Endothelial cell of umbilical vein (primary cell): ENCODE measurements around the gene TES. TPM values are rescaled to one million over a fixed set of nuclear protein-coding genes. Genes with fewer than 3 reads are reported as not detected.

ENCODE experiments used
- BruUV-seq: library from RNA; stranded (reverse); fragments of 400-500 nt; replicated peaks from 2 replicates; lab custom pipeline; 2021; lab: Mats Ljungman, UMichigan
- CTCF ChIA-PET: fragments of 300-600, 350-600 bp; sonication (Branson Sonifier 250); formaldehyde crosslinking; loops from one replicate; lab custom pipeline; 2021; ENCODE audit warnings: antibody characterized with exemption, inconsistent platforms; lab: Charles Lee
- POLR2A ChIA-PET: fragments of 300-600, 350-600 bp; sonication (Branson Sonifier 250); formaldehyde crosslinking; loops from one replicate; lab custom pipeline; 2021; ENCODE audit warnings: antibody characterized with exemption, inconsistent platforms; lab: Charles Lee
- DNase-seq: peaks from one replicate; pipeline ENCODE4 v3.0.0-alpha.2; 2011; ENCODE audit warnings: low read depth, low spot score
- FAIRE-seq: peaks from 2 replicates; lab custom pipeline; 2011; peaks lifted over from hg19 to GRCh38; lab: Jason Lieb, UNC
- H2AFZ ChIP-seq: 2 replicates; pipeline ENCODE4 v1.6.0; 2012; ENCODE audit warnings: low read depth, low read length, control low read depth, inconsistent platforms
- H3K27ac ChIP-seq: 2 replicates; pipeline ENCODE4 v1.5.1; 2011; ENCODE audit warnings: low read depth, mild to moderate bottlenecking, control low read depth, low read length, moderate library complexity; ENCODE audit not compliant: insufficient read depth
- H3K27me3 ChIP-seq, 2 experiments: 2 replicates each; pipeline versions ENCODE4 v1.6.0 to v1.6.1; 2011; ENCODE audit warnings: low read length in 2 of 2, mixed read lengths in 1 of 2; ENCODE audit not compliant: control insufficient read depth in 2 of 2, insufficient read depth in 2 of 2
- H3K36me3 ChIP-seq, 2 experiments: 2 replicates in 1 of 2; 3 replicates in 1 of 2; pipeline ENCODE4 v1.5.1; 2011; ENCODE audit warnings: low read length in 2 of 2, mild to moderate bottlenecking in 1 of 2, moderate library complexity in 1 of 2; ENCODE audit not compliant: control insufficient read depth in 2 of 2, insufficient read depth in 2 of 2; ENCODE audit errors: extremely low read depth in 1 of 2
- H3K4me1 ChIP-seq: 3 replicates; pipeline ENCODE4 v1.5.1; 2011; ENCODE audit warnings: mild to moderate bottlenecking, low read length; ENCODE audit not compliant: control insufficient read depth, insufficient read depth; ENCODE audit errors: extremely low read depth
- H3K4me2 ChIP-seq: 2 replicates; pipeline ENCODE4 v1.6.1; 2011; ENCODE audit warnings: low read length, control low read depth, mixed read lengths; ENCODE audit not compliant: insufficient read depth
- H3K4me3 ChIP-seq, 3 experiments: fragments of 200-600 bp in 1 of 3; sonication (generic), shearing (Covaris generic) in 1 of 3; replicated peaks in 1 of 3; 2 replicates each; pipeline ENCODE4 v1.5.1; 2011 to 2016; ENCODE audit warnings: control low read depth in 3 of 3, low read length in 3 of 3, mild to moderate bottlenecking in 2 of 3, inconsistent platforms in 1 of 3, low read depth in 1 of 3, moderate library complexity in 1 of 3; ENCODE audit not compliant: insufficient read depth in 1 of 3
- H3K79me2 ChIP-seq: 2 replicates; pipeline ENCODE4 v1.6.0; 2012; ENCODE audit warnings: low read length, inconsistent platforms; ENCODE audit not compliant: control insufficient read depth, insufficient read depth
- H3K9ac ChIP-seq: replicated peaks from 2 replicates; pipeline ENCODE3; 2011; ENCODE audit warnings: low read length, control low read depth; ENCODE audit not compliant: insufficient read depth; ENCODE audit errors: extremely low read depth
- H3K9me1 ChIP-seq: replicated peaks from 3 replicates; pipeline ENCODE4 v1.6.0; 2011; ENCODE audit warnings: mild to moderate bottlenecking, low read length; ENCODE audit not compliant: control insufficient read depth, insufficient read depth; ENCODE audit errors: extremely low read depth
- H3K9me3 ChIP-seq: replicated peaks from 2 replicates; pipeline ENCODE4 v1.5.1; 2012; ENCODE audit warnings: low read length, inconsistent platforms; ENCODE audit not compliant: control insufficient read depth, insufficient read depth
- H4K20me1 ChIP-seq: replicated peaks from 2 replicates; pipeline ENCODE3; 2011; ENCODE audit warnings: mild to moderate bottlenecking, low read length; ENCODE audit not compliant: control insufficient read depth, insufficient read depth; ENCODE audit errors: extremely low read depth
- EZH2 ChIP-seq: IDR thresholded peaks from 2 replicates; pipeline ENCODE4 v1.6.1; 2012; ENCODE audit warnings: borderline replicate concordance, low read depth, mild to moderate bottlenecking, moderate library complexity, low read length, inconsistent platforms; ENCODE audit not compliant: severe bottlenecking
- FOS ChIP-seq: IDR thresholded peaks from 2 replicates; pipeline ENCODE4 v1.6.1; 2011; ENCODE audit warnings: mild to moderate bottlenecking, low read length, moderate library complexity, borderline replicate concordance; ENCODE audit not compliant: insufficient read depth
- GATA2 ChIP-seq: IDR thresholded peaks from 2 replicates; pipeline ENCODE4 v1.7.0; 2011; ENCODE audit warnings: low read depth, mild to moderate bottlenecking, moderate library complexity, mixed read lengths, low read length; ENCODE audit not compliant: insufficient read length, insufficient read depth
- JUN ChIP-seq: IDR thresholded peaks from 2 replicates; pipeline ENCODE4 v1.6.1; 2011; ENCODE audit warnings: borderline replicate concordance, low read depth; ENCODE audit not compliant: insufficient read length, insufficient read depth
- MYC ChIP-seq: IDR thresholded peaks from one replicate; pipeline ENCODE4 v1.6.1; 2011; ENCODE audit warnings: mild to moderate bottlenecking, low read depth, low read length
- POLR2A ChIP-seq: IDR thresholded peaks from 2 replicates; pipeline ENCODE4 v1.6.1; 2012; ENCODE audit warnings: low read depth, mild to moderate bottlenecking, control low read depth, low read length
- POLR2AphosphoS5 ChIP-seq: IDR thresholded peaks from 2 replicates; pipeline ENCODE4 v1.6.1; 2012; ENCODE audit warnings: low read depth, mild to moderate bottlenecking, control low read depth, low read length, moderate library complexity; ENCODE audit not compliant: insufficient read depth
- dilution Hi-C: fragments of 300-500 bp; cut with MboI; formaldehyde crosslinking; loops from one replicate; pipeline ENCODE4 v1.15.0; 2019; ENCODE audit warnings: low sequenced_read_pairs; ENCODE audit not compliant: extremely low pct_ligation_motif_present
- intact Hi-C: fragments of 100-400 bp; cut with micrococcal nuclease; formaldehyde crosslinking; loops from one replicate; pipeline ENCODE4 v1.10.0; 2022
- polyA plus RNA-seq, 4 experiments: library from polyadenylated mRNA; depleted of rRNA in 3 of 4; stranded (reverse) in 3 of 4; unstranded in 1 of 4; fragments of >200 nt; gene quantifications; 2 replicates each; pipeline versions ENCODE4 v1.2.1 to v1.2.3, GENCODE V29; 2011 to 2012; ENCODE audit warnings: missing spikeins in 1 of 4
- total RNA-seq: library from RNA; stranded (reverse); gene quantifications from 2 replicates; pipeline ENCODE4 v1.2.3, GENCODE V29; 2021
- TF ChIP-seq, protein P1 (sequence below): IDR thresholded peaks from 2 replicates; pipeline ENCODE4 v1.6.1; 2011; ENCODE audit not compliant: insufficient read depth, insufficient read length
- TF ChIP-seq, protein P2 (sequence below), 2 donors: IDR thresholded peaks; 1 replicate in 1 of 2; 2 replicates in 1 of 2; pipeline ENCODE4 v1.5.1; 2011; ENCODE audit warnings: low read length in 2 of 2, mild to moderate bottlenecking in 2 of 2, moderate library complexity in 2 of 2, control low read depth in 1 of 2, inconsistent platforms in 1 of 2, low read depth in 1 of 2; ENCODE audit not compliant: insufficient read depth in 1 of 2; ENCODE audit errors: extremely low read depth in 1 of 2

TES gene
- total and polyA plus RNA-seq, 2 donors (not counting 3 experiments of a cell fraction or from before 2014, with no cell fraction given): 35.3 to 50.5 TPM

DNA sequence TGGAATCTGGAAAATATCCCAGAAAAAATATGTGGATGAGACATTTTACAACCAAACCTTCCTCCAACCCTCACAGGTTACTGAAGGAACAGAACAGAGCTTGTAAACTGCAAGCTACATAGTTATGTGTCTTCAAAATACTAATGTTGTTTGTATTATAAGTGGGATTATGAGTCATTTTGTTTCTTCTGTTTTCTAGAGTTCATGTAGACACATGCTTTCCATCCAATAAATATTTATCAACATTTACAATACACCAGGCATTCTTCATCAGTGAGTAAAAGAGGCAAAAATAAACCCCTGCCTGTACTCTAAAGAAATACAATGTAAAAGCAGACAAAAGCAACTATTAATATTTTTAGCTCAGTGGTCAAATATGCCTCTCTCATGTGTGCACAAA is 38.0 kb upstream of the TES start:
- no peak for DNase-seq
- no peaks in the 10 kb centered on the region for H3K9me1 ChIP-seq
- BruUV-seq: no TSS peak
- TF ChIP-seq, protein P1, sequence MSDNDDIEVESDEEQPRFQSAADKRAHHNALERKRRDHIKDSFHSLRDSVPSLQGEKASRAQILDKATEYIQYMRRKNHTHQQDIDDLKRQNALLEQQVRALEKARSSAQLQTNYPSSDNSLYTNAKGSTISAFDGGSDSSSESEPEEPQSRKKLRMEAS: no peak
- no peak for TF ChIP-seq GATA2
- no peak for TF ChIP-seq MYC
- no peak for TF ChIP-seq JUN
- TF ChIP-seq, protein P2, sequence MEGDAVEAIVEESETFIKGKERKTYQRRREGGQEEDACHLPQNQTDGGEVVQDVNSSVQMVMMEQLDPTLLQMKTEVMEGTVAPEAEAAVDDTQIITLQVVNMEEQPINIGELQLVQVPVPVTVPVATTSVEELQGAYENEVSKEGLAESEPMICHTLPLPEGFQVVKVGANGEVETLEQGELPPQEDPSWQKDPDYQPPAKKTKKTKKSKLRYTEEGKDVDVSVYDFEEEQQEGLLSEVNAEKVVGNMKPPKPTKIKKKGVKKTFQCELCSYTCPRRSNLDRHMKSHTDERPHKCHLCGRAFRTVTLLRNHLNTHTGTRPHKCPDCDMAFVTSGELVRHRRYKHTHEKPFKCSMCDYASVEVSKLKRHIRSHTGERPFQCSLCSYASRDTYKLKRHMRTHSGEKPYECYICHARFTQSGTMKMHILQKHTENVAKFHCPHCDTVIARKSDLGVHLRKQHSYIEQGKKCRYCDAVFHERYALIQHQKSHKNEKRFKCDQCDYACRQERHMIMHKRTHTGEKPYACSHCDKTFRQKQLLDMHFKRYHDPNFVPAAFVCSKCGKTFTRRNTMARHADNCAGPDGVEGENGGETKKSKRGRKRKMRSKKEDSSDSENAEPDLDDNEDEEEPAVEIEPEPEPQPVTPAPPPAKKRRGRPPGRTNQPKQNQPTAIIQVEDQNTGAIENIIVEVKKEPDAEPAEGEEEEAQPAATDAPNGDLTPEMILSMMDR (IDR thresholded peaks at IDR 0.05; ENCODE audit: extremely low read depth in 1 of 2, insufficient read depth in 1 of 2, low read depth in 1 of 2, low read length in 2 of 2): no peak
- no peak for TF ChIP-seq POLR2AphosphoS5
- TF ChIP-seq FOS: no peak
- no peak for TF ChIP-seq POLR2A
- no peak for TF ChIP-seq EZH2
- H3K4me2 ChIP-seq: no peak overlapping the region
- ChIA-PET CTCF (interaction anchor here (0.7 to 4.0 kb wide), 7 partner anchors 8 to 817 kb away, joined by 3 to 27 read pairs (median 15); no protein-coding TSS in a partner anchor), POLR2A (no interaction called here)
- no peak overlapping the region for H2AFZ ChIP-seq
- H3K9ac ChIP-seq: no peak overlapping the region
- dilution Hi-C loops (no loop called here), intact Hi-C loops (loop anchor here (2.0 to 10.0 kb wide), 7 partner anchors 64 to 1212 kb away; partner anchors contain the start of genes CAV1 and MET)
- H3K36me3 ChIP-seq: no peaks in the 10 kb centered on the region
- no peak for FAIRE-seq
- no peak overlapping the region for H3K27ac ChIP-seq
- no peaks in the 10 kb centered on the region for H4K20me1 ChIP-seq
- H3K4me1 ChIP-seq: no peaks in the 10 kb centered on the region
- H3K4me3 ChIP-seq: no peak overlapping the region
- no peaks in the 10 kb centered on the region for H3K79me2 ChIP-seq
- peaks cover 0 to 3% of the 10 kb centered on the region in 2 experiments for H3K27me3 ChIP-seq
- H3K9me3 ChIP-seq: no peaks in the 10 kb centered on the region
